NT2/D1 (cell line): ENCODE measurements around the gene KNG1.
"Not testable (repeated sequence)": the region's sequence is repeated elsewhere in the genome, so short reads cannot be mapped to it uniquely, and the experiment has no call there.

Experiments used
- DNase-seq: peaks from one replicate; pipeline ENCODE4 v3.0.0-alpha.2; 2011; ENCODE audit warnings: low read depth, low spot score
- H3K27me3 ChIP-seq: 2 replicates; pipeline ENCODE4 v1.6.0; 2011; ENCODE audit warnings: mild to moderate bottlenecking; ENCODE audit not compliant: insufficient read length, insufficient read depth
- H3K36me3 ChIP-seq: 2 replicates; pipeline ENCODE4 v1.6.1; 2011; ENCODE audit warnings: mild to moderate bottlenecking, low read length, mixed read lengths; ENCODE audit not compliant: insufficient read depth, insufficient read length
- H3K4me1 ChIP-seq: 2 replicates; pipeline ENCODE4 v1.5.1; 2011; ENCODE audit not compliant: insufficient read depth, insufficient read length
- H3K4me3 ChIP-seq: 2 replicates; pipeline ENCODE4 v1.5.1; 2011; ENCODE audit warnings: low read depth; ENCODE audit not compliant: insufficient read length
- H3K9ac ChIP-seq: 2 replicates; pipeline ENCODE4 v1.6.0; 2011; ENCODE audit warnings: low read depth; ENCODE audit not compliant: insufficient read length
- H3K9me3 ChIP-seq: 2 replicates; pipeline ENCODE4 v1.5.1; 2011; ENCODE audit warnings: mild to moderate bottlenecking, low read length; ENCODE audit not compliant: insufficient read depth
- SUZ12 ChIP-seq: IDR thresholded peaks from 2 replicates; pipeline ENCODE4 v1.6.1; 2011; ENCODE audit not compliant: insufficient read length, insufficient read depth; ENCODE audit errors: extremely low read depth
- YY1 ChIP-seq: IDR thresholded peaks from 2 replicates; pipeline ENCODE4 v1.6.1; 2011; ENCODE audit not compliant: insufficient read length, insufficient read depth
- ZNF274 ChIP-seq: IDR thresholded peaks from 2 replicates; pipeline ENCODE4 v1.6.1; 2011; ENCODE audit warnings: mild to moderate bottlenecking, low read depth, low read length

Gene KNG1

GRCh38 chr3:186680869-186681268 is 36.3 kb upstream of the KNG1 start:
- no peak overlapping the region for H3K4me3 ChIP-seq
- no peaks in the 10 kb centered on the region for H3K36me3 ChIP-seq
- no peaks in the 10 kb centered on the region for H3K4me1 ChIP-seq
- DNase-seq: no peak
- TF ChIP-seq ZNF274 (no peak), YY1 (no peak), SUZ12 (no peak)
- no peak overlapping the region for H3K9ac ChIP-seq
- peaks cover 4% of the 10 kb centered on the region for H3K27me3 ChIP-seq
- H3K9me3 ChIP-seq: peaks cover 10% of the 10 kb centered on the region; the same call in 1 of the 2 replicates

GRCh38 chr3:186682812-186683211 is 34.3 kb upstream of the KNG1 start:
- H3K4me1 ChIP-seq: no peaks in the 10 kb centered on the region
- DNase-seq: no peak
- no peak overlapping the region for H3K4me3 ChIP-seq
- peaks cover 4% of the 10 kb centered on the region for H3K27me3 ChIP-seq
- H3K36me3 ChIP-seq: no peaks in the 10 kb centered on the region
- peaks cover 13% of the 10 kb centered on the region; the same call in 1 of the 2 replicates for H3K9me3 ChIP-seq
- TF ChIP-seq SUZ12: no peak
- no peak for TF ChIP-seq YY1
- no peak for TF ChIP-seq ZNF274
- no peak overlapping the region for H3K9ac ChIP-seq

- Histone ChIP-seq H3K27me3 (no peaks in the 10 kb centered on the region), H3K4me1 (no peaks in the 10 kb centered on the region), H3K9me3 (peaks cover 13% of the 10 kb centered on the region; the same call in 1 of the 2 replicates), H3K4me3 (no peak overlapping the region), H3K36me3 (no peaks in the 10 kb centered on the region), H3K9ac (no peak overlapping the region)
- DNase-seq: peak; percentile 51
- TF ChIP-seq YY1 (no peak), SUZ12 (no peak), ZNF274 (no peak)
These were observed 33.2 kb upstream of the KNG1 start for GRCh38 chr3:186683979-186684378.

- H3K9ac ChIP-seq, DNase-seq, H3K27me3 ChIP-seq, H3K4me3 ChIP-seq, H3K36me3 ChIP-seq, H3K4me1 ChIP-seq: not testable (repeated sequence)
- peaks cover 13% of the 10 kb centered on the region; the same call in 1 of the 2 replicates for H3K9me3 ChIP-seq
These were observed 30.7 kb upstream of the KNG1 start for GRCh38 chr3:186686475-186686874.

- H3K4me3 ChIP-seq: no peak overlapping the region
- H3K9ac ChIP-seq: no peak overlapping the region
- H3K36me3 ChIP-seq: no peaks in the 10 kb centered on the region
- TF ChIP-seq ZNF274 (no peak), SUZ12 (no peak), YY1 (no peak)
- H3K27me3 ChIP-seq: no peaks in the 10 kb centered on the region
- no peak for DNase-seq
- peaks cover 13% of the 10 kb centered on the region; the same call in 1 of the 2 replicates for H3K9me3 ChIP-seq
- H3K4me1 ChIP-seq: no peaks in the 10 kb centered on the region
These were observed 30.0 kb upstream of the KNG1 start for GRCh38 chr3:186687120-186687651.

GRCh38 chr3:186690304-186690703 is 26.9 kb upstream of the KNG1 start:
- not testable (repeated sequence) for H3K9me3 ChIP-seq, H3K9ac ChIP-seq, H3K4me3 ChIP-seq, H3K27me3 ChIP-seq, H3K4me1 ChIP-seq, DNase-seq, H3K36me3 ChIP-seq

- no peaks in the 10 kb centered on the region for H3K4me1 ChIP-seq
- no peaks in the 10 kb centered on the region for H3K9me3 ChIP-seq
- no peak overlapping the region for H3K9ac ChIP-seq
- TF ChIP-seq ZNF274 (no peak), SUZ12 (no peak), YY1 (no peak)
- H3K4me3 ChIP-seq: no peak overlapping the region
- no peaks in the 10 kb centered on the region for H3K27me3 ChIP-seq
- H3K36me3 ChIP-seq: no peaks in the 10 kb centered on the region
- no peak for DNase-seq
These were observed 25.5 kb upstream of the KNG1 start for GRCh38 chr3:186691676-186692075.

GRCh38 chr3:186693843-186694242 is 23.3 kb upstream of the KNG1 start:
- DNase-seq: no peak
- H3K36me3 ChIP-seq: no peaks in the 10 kb centered on the region
- H3K9me3 ChIP-seq: no peaks in the 10 kb centered on the region
- no peaks in the 10 kb centered on the region for H3K4me1 ChIP-seq
- H3K9ac ChIP-seq: no peak overlapping the region
- H3K4me3 ChIP-seq: no peak overlapping the region
- no peaks in the 10 kb centered on the region for H3K27me3 ChIP-seq
- no peak for TF ChIP-seq ZNF274
- TF ChIP-seq SUZ12: no peak
- TF ChIP-seq YY1: no peak
